Endodermal cell (in vitro differentiated cells): ENCODE measurements around the gene LACC1. TPM values are rescaled to one million over a fixed set of nuclear protein-coding genes. Genes with fewer than 3 reads are reported as not detected.

ENCODE experiments used
- DNase-seq: peaks from one replicate; pipeline ENCODE4 v3.0.0-alpha.2; 2017
- H3K27ac ChIP-seq: 2 replicates; pipeline ENCODE4 v1.5.1; 2013; ENCODE audit warnings: mild to moderate bottlenecking, low read depth, low read length, moderate library complexity
- H3K27me3 ChIP-seq: 2 replicates; pipeline ENCODE4 v1.6.1; 2013; ENCODE audit warnings: mild to moderate bottlenecking, low read length, moderate library complexity; ENCODE audit not compliant: insufficient read depth, control insufficient read depth, poor library complexity, severe bottlenecking
- H3K36me3 ChIP-seq: 2 replicates; pipeline ENCODE4 v1.7.0; 2013; ENCODE audit warnings: mild to moderate bottlenecking, low read length, moderate library complexity; ENCODE audit not compliant: control insufficient read depth, insufficient read depth
- H3K4me1 ChIP-seq: one replicate; pipeline ENCODE4 v1.7.0; 2013; ENCODE audit warnings: low read length; ENCODE audit not compliant: control insufficient read depth, insufficient read depth
- H3K4me3 ChIP-seq: 2 replicates; pipeline ENCODE4 v1.5.1; 2013; ENCODE audit warnings: mild to moderate bottlenecking, low read length, moderate library complexity
- H3K9ac ChIP-seq: 2 replicates; pipeline ENCODE4 v1.6.1; 2013; ENCODE audit warnings: mild to moderate bottlenecking, low read length, moderate library complexity; ENCODE audit not compliant: poor library complexity, severe bottlenecking; ENCODE audit errors: extremely low read depth
- H3K9me3 ChIP-seq: 2 replicates; pipeline ENCODE4 v1.6.1; 2013; ENCODE audit warnings: mild to moderate bottlenecking, low read length, moderate library complexity; ENCODE audit not compliant: control insufficient read depth
- H3K27ac Mint-ChIP-seq: 2 replicates; pipeline ENCODE4 v1.8.0; 2020; ENCODE audit warnings: mixed read lengths
- H3K27me3 Mint-ChIP-seq: 2 replicates; pipeline ENCODE4 v1.8.0; 2021; ENCODE audit warnings: mild to moderate bottlenecking, mixed read lengths; ENCODE audit not compliant: insufficient read depth
- H3K36me3 Mint-ChIP-seq: 2 replicates; pipeline ENCODE4 v1.8.0; 2020; ENCODE audit warnings: low read depth, mixed read lengths
- H3K4me1 Mint-ChIP-seq: 2 replicates; pipeline ENCODE4 v1.8.0; 2020; ENCODE audit warnings: mixed read lengths
- H3K4me3 Mint-ChIP-seq: 2 replicates; pipeline ENCODE4 v1.8.0; 2020; ENCODE audit warnings: mild to moderate bottlenecking, moderate library complexity, mixed read lengths
- H3K9me3 Mint-ChIP-seq: 2 replicates; pipeline ENCODE4 v1.8.0; 2020; ENCODE audit warnings: mild to moderate bottlenecking, mixed read lengths
- CTCF ChIP-seq: fragments of 200-600 bp; sonication (generic); conservative IDR thresholded peaks from 2 replicates; pipeline ENCODE4 v1.5.0; 2021; ENCODE audit warnings: antibody characterized with exemption, mild to moderate bottlenecking
- WGBS, 2 experiments: methylation state at CpG; one replicate each; pipeline versions ENCODE4 v1.1.5 to v1.1.7; 2013; ENCODE audit warnings: missing lambda C conversion rate in 2 of 2, mixed read lengths in 1 of 2; ENCODE audit not compliant: insufficient coverage in 1 of 2, insufficient read length in 1 of 2; 5-methylcytosine and 5-hydroxymethylcytosine counted together
- total RNA-seq, 2 donors: library from RNA; stranded (reverse); fragmentation: NEBNext Ultra II Directional in 1 of 2; extraction: Animal tissue kit (Norgen Biotek cat#: 25700) in 1 of 2; gene quantifications; 2 replicates in 1 of 2; 3 replicates in 1 of 2; pipeline ENCODE4 v1.2.1, GENCODE V29; 2021

LACC1 gene
- total RNA-seq, 2 donors from 2014 or later, result 1.3 to 2.0 TPM

- no peak for TF ChIP-seq CTCF
- H3K27me3 Mint-ChIP-seq, result no peaks in the 10 kb centered on the region
- WGBS, 2 experiments, result 90 to 100% methylated on average over 1 of the region's 1 CpG
These were observed 7.5 kb upstream of the LACC1 start for GRCh38 chr13:43872181-43872580.

GRCh38 chr13:43874504-43875092 is 5.1 kb upstream of the LACC1 start:
- no peak for DNase-seq
- peaks cover 9% of the 10 kb centered on the region for H3K9me3 ChIP-seq
- H3K27ac ChIP-seq, result no peak overlapping the region
- no peaks in the 10 kb centered on the region for H3K36me3 Mint-ChIP-seq
- no peak overlapping the region for H3K4me3 Mint-ChIP-seq
- peaks cover 14% of the 10 kb centered on the region for H3K4me1 Mint-ChIP-seq
- TF ChIP-seq CTCF, result peak; percentile 76
- H3K4me1 ChIP-seq, result no peaks in the 10 kb centered on the region
- H3K36me3 ChIP-seq, result no peaks in the 10 kb centered on the region
- H3K27me3 ChIP-seq, result no peaks in the 10 kb centered on the region
- no peaks in the 10 kb centered on the region for H3K27me3 Mint-ChIP-seq
- WGBS, 2 experiments, result 33% methylated on average over 2 of the region's 2 CpGs; no CpG with 5 or more reads in 1 of the 2 experiments
- no peak overlapping the region for H3K27ac Mint-ChIP-seq
- no peak overlapping the region for H3K9ac ChIP-seq
- H3K4me3 ChIP-seq, result no peak overlapping the region
- H3K9me3 Mint-ChIP-seq, result peaks cover 3% of the 10 kb centered on the region

More at GRCh38 chr13:43872181-43872580, 7.5 kb upstream of the LACC1 start:
- H3K9me3 Mint-ChIP-seq, result peaks cover 3% of the 10 kb centered on the region
- no peak for DNase-seq
- H3K4me1 ChIP-seq, result no peaks in the 10 kb centered on the region
- no peaks in the 10 kb centered on the region for H3K36me3 Mint-ChIP-seq
- no peak overlapping the region for H3K9ac ChIP-seq
- no peak overlapping the region for H3K4me3 ChIP-seq
- peaks cover 9% of the 10 kb centered on the region for H3K9me3 ChIP-seq
- no peak overlapping the region for H3K27ac Mint-ChIP-seq
- no peaks in the 10 kb centered on the region for H3K36me3 ChIP-seq
- H3K4me3 Mint-ChIP-seq, result no peak overlapping the region
- H3K27ac ChIP-seq, result no peak overlapping the region
- no peaks in the 10 kb centered on the region for H3K27me3 ChIP-seq
- H3K4me1 Mint-ChIP-seq, result no peaks in the 10 kb centered on the region

GRCh38 chr13:43876366-43876765 is 3.3 kb upstream of the LACC1 start:
- Mint-ChIP-seq H3K27ac (no peak overlapping the region), H3K4me1 (peaks cover 22% of the 10 kb centered on the region)

More at GRCh38 chr13:43876366-43876765, 3.3 kb upstream of the LACC1 start:
- H3K9me3 Mint-ChIP-seq, result peaks cover 3% of the 10 kb centered on the region
- H3K9ac ChIP-seq, result no peak overlapping the region
- no peaks in the 10 kb centered on the region for H3K36me3 Mint-ChIP-seq
- peaks cover 15% of the 10 kb centered on the region for H3K27me3 ChIP-seq
- H3K4me3 Mint-ChIP-seq, result no peak overlapping the region
- H3K36me3 ChIP-seq, result no peaks in the 10 kb centered on the region
- no peak overlapping the region for H3K4me3 ChIP-seq
- no peak for TF ChIP-seq CTCF
- peaks cover 9% of the 10 kb centered on the region for H3K9me3 ChIP-seq
- WGBS, 2 experiments, result 96 to 100% methylated on average over 2 of the region's 2 CpGs
- H3K27me3 Mint-ChIP-seq, result peaks cover 15% of the 10 kb centered on the region
- DNase-seq, result no peak
- no peak overlapping the region for H3K27ac ChIP-seq
- no peaks in the 10 kb centered on the region for H3K4me1 ChIP-seq
